ENCODE results near the gene ROBO3. TPM values are rescaled to one million over a fixed set of nuclear protein-coding genes. Genes with fewer than 3 reads are reported as not detected.

The ROBO3 gene
- total and polyA plus RNA-seq, 2 of the 8 experiments (the other 6 are each of a cell fraction or from before 2014, with no cell fraction given), result 12.1 to 24.6 TPM

DNA sequence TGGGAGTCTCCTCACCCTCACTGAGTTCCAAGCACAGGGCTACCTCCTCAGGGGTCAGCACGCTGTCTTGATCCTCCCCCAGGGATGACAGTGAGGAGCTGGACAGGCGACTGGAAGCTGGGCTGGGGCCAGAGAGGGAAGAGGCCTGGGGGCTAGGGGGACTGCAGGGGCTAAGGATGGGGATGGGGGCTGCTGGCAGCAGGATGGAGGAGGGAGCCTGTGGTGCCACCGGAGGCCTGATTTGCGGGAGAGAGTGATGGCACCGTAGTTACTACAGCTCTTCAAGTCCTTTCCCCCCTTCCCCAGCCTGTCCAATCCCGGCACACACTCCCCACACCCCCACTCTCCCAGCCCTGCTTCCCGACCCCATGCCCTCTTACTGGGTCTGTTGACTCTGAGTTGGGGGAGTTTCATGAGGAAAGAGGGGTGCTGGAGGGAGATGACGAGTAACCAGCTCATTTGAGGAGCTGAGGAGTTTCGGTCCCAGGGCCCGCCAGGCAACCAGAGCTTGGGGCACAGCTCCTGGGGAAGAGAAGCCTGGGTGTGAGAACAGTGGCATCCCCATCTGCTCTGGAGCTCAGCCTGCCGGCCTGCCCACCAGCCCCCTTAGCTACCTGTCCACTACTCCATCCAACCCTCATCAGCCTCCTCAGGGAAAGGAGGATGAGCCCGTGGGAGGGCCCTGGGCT lies 21.9 kb downstream of the ROBO3 start:
- Histone ChIP-seq H3K27ac (ENCODE audit: low read depth, low read length) (no peak overlapping the region), H3K27me3 (replicated peaks in 1 of 4; ENCODE audit: control insufficient read depth in 3 of 4, extremely low read depth in 1 of 4, insufficient read depth in 3 of 4, low read length in 3 of 4) (peaks cover 0 to 3% (median under 1%) of the 10 kb centered on the region in 4 experiments; a peak in 2 of 7 replicates), H4K91ac (replicated peaks; ENCODE audit: insufficient read length, low read length) (no peak overlapping the region), H4K5ac (ENCODE audit: insufficient read length, low read depth, low read length) (no peak overlapping the region), H2AK5ac (ENCODE audit: low read depth, low read length) (no peak overlapping the region), H3K23ac (ENCODE audit: insufficient read length) (no peak overlapping the region), H2BK12ac (ENCODE audit: low read depth, low read length) (no peak overlapping the region), H3K4me2 (ENCODE audit: insufficient read depth in 1 of 2, low read depth in 2 of 2, low read length in 2 of 2) (no peak overlapping the region), H3K4me1 (replicated peaks in 1 of 4; ENCODE audit: control insufficient read depth in 3 of 4, insufficient read depth in 4 of 4, low read length in 3 of 4) (peaks cover 0 to 2% (median 0%) of the 10 kb centered on the region in 4 experiments; a peak in 2 of 7 replicates), H3K9ac (replicated peaks in 1 of 4; ENCODE audit: extremely low read depth in 1 of 4, low read depth in 3 of 4, low read length in 3 of 4) (no peak overlapping the region), H4K20me1 (replicated peaks in 1 of 2; ENCODE audit: control insufficient read depth in 1 of 2, insufficient read depth in 2 of 2, low read length in 2 of 2) (no peaks in the 10 kb centered on the region), H2BK5ac (ENCODE audit: low read depth, low read length) (no peak overlapping the region), H3K18ac (ENCODE audit: extremely low read depth, low read length) (no peak overlapping the region), H3K4me3 (ENCODE audit: extremely low read depth in 1 of 4, insufficient read depth in 2 of 4, low read depth in 3 of 4, low read length in 4 of 4) (no peak overlapping the region), H3K9me3 (ENCODE audit: insufficient read depth in 2 of 2, low read depth in 1 of 2, low read length in 1 of 2) (no peaks in the 10 kb centered on the region), H2AFZ (ENCODE audit: low read length) (no peak overlapping the region), H2BK120ac (replicated peaks; ENCODE audit: low read depth, low read length) (no peak overlapping the region), H3K36me3 (ENCODE audit: control insufficient read depth in 2 of 4, insufficient read depth in 4 of 4, low read length in 3 of 4) (no peaks in the 10 kb centered on the region), H3K4ac (replicated peaks; ENCODE audit: insufficient read length, low read depth, low read length) (no peak overlapping the region), H3K14ac (ENCODE audit: insufficient read length) (no peak overlapping the region), H2BK20ac (ENCODE audit: low read length) (no peak overlapping the region), H3K79me2 (ENCODE audit: control insufficient read depth in 1 of 2, insufficient read depth in 2 of 2, low read length in 2 of 2) (no peaks in the 10 kb centered on the region), H3K56ac (replicated peaks; ENCODE audit: insufficient read length, low read depth, low read length) (no peak overlapping the region), H2BK15ac (ENCODE audit: low read length) (no peak overlapping the region), H4K8ac (ENCODE audit: extremely low read depth, insufficient read depth, low read length) (peak overlapping the region; percentile 40), H3K79me1 (ENCODE audit: low read depth, low read length) (no peaks in the 10 kb centered on the region), H3K23me2 (ENCODE audit: low read depth, low read length) (no peaks in the 10 kb centered on the region)
- 79% methylated on average over 8 of the region's 12 CpGs; no CpG with 5 or more reads in 1 of the 2 experiments for WGBS, 2 experiments (ENCODE audit: extremely low coverage in 1 of 2, insufficient coverage in 1 of 2, insufficient read length in 1 of 2, insufficient replicate concordance in 2 of 2, low coverage in 1 of 2, low lambda C conversion rate in 2 of 2, missing lambda C conversion rate in 1 of 2)
- POLR2A ChIA-PET (ENCODE audit: partially characterized antibody), result interaction anchor here (0.9 to 2.0 kb wide), 5 partner anchors 8 to 25 kb away, joined by 3 to 7 read pairs (median 3); no protein-coding TSS in a partner anchor
- FAIRE-seq, result no peak
- CTCF ChIA-PET (ENCODE audit: partially characterized antibody), result interaction anchor here (0.8 to 3.5 kb wide), 10 partner anchors 9 to 200 kb away, joined by 3 to 13 read pairs (median 4); partner anchors contain the start of gene ROBO4
- TF ChIP-seq KDM4A (IDR thresholded peaks at IDR 0.05; ENCODE audit: low read depth, low read length, severe bottlenecking) (no peak), ASH2L (IDR thresholded peaks at IDR 0.05; ENCODE audit: low read length) (no peak)
- peak in 1 of 2 experiments; percentile 32 for DNase-seq (ENCODE audit: low read depth in 1 of 2, low spot score in 2 of 2)

Measured in H1 (cell line).